Fibroblast of mammary gland (primary cell): Measurements from ENCODE around the gene LSM14A.
A peak's percentile ranks its signal among the peaks of the same experiment; 100 is the strongest.

Experiments
- DNase-seq: peaks from one replicate; pipeline ENCODE4 v3.0.0-alpha.2; 2010; ENCODE audit warnings: low read depth
- H3K4me3 ChIP-seq: 2 replicates; pipeline ENCODE4 v1.5.1; 2011; ENCODE audit warnings: low read depth, mild to moderate bottlenecking, low read length, moderate library complexity; ENCODE audit not compliant: control insufficient read depth
- CTCF ChIP-seq: conservative IDR thresholded peaks from 2 replicates; pipeline ENCODE4 v1.5.1; 2011; ENCODE audit warnings: low read depth, low read length, inconsistent platforms; ENCODE audit not compliant: control insufficient read depth, insufficient read depth

The LSM14A gene

DNA sequence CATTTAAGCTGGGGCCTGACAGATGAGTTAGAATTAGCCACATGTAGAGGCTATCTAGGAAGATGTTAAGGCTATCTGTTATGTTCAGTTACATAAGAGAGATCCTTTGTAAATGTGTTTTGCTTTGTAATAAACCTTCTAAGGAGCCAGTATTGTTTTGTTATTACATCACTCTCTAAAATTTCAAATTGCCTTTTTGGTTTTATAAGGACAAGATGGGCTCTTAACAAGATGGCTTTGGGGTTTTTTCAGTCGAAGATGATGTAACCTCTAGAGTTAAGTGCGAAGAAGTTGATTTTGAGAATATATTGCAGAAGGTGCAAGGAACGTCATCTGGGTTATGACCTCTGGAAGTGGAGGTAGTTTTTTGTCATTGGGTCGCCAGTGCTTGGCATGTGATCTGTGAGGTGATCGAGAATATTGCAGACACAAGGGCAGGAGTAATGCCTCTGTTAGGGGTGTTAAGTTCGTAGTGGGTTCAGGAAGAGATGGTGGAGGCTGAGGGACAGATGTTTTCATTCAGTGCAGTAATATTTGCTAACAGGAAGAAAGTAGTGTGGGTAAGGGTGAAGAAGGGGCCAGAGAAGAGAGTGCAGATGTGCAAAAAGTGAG lies 12.7 kb downstream of the LSM14A start:
- H3K4me3 ChIP-seq, result no peak overlapping the region
- peak; percentile 39 for DNase-seq
- no peak for TF ChIP-seq CTCF

- DNase-seq, result no peak
- TF ChIP-seq CTCF, result no peak
- no peak overlapping the region for H3K4me3 ChIP-seq
Observed at GRCh38 chr19:34186205-34186604, 13.9 kb downstream of the LSM14A start.

DNA sequence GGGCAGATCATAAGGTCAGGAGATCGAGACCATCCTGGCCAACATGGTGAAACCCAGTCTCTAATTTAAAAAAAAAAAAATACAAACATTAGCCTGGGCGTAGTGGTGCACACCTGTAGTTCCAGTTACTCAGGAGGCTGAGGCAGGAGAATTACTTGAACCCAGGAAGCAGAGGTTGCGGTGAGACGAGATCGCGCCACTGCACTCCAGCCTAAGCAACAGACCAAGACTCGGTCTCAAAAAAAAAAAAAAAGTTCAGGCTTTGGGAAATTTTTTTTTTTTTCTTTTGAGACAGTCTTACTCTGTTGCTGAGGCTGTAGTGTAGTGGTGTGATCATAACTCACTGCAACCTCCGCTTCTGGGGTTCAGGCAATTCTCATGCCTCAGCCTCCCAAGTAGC lies 14.7 kb downstream of the LSM14A start:
- TF ChIP-seq CTCF, result no peak
- DNase-seq, result no peak
- H3K4me3 ChIP-seq, result no peak overlapping the region

- no peak for DNase-seq
- H3K4me3 ChIP-seq, result no peak overlapping the region
- TF ChIP-seq CTCF, result no peak
Observed at GRCh38 chr19:34188408-34188807, 16.1 kb downstream of the LSM14A start.

DNA sequence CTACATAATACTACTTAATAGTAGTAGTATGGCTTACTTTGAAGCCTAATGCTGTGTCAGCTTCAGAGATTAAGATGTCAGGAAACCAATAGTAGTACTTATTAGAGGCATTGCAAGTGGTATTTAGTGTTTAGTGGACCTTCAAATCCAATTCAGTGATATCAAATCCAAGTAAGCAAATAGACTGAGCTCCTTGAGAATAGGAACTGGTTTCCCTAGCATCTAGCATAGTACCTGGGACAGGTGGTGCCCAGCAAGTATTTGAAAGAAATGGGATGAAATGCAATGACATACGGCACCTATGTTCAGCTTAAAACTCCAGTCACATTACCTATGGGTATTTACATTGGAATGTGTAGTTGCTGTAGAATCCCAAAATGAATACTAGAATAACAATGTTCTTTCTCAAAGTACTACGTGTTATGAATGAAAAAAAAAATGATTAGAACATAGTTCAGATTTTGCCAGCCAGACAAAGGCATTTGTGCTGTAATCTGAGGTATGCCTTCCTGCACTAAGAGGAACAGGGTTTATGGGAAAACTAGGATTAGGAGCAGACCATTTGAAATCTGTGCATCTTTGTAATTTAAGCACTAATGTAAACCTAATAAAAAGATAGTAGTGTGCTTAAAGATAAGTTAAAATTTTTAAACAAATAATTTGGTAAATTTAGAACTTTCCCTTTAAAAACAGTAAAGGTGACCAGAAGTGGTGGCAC lies 17.1 kb downstream of the LSM14A start:
- H3K4me3 ChIP-seq, result no peak overlapping the region
- DNase-seq, result no peak
- no peak for TF ChIP-seq CTCF

DNA sequence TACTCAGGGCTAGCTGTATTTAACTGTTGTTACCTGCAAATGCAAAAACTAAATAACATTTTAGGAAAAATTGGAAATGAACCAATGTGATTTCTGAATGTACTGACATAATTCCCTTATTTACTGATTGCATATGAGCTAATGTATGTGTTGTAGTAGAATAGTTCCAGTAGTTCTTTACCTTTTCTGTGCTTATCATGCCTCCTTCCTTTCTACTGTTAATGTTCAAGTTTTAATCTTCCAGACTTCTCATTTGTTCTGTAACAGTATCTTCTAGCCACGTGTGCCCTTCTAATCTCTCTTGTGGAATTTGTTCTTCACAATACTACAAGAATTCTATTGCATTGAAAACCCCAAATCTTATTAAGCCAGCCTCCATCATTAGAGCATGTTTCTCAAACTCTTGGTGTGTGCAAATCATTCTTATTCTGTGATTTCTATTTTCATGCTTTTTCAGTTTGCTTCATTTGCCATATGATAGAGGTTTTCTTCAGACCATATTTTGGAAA lies 17.7 kb downstream of the LSM14A start:
- no peak for TF ChIP-seq CTCF
- no peak for DNase-seq
- H3K4me3 ChIP-seq, result no peak overlapping the region
